DMS53 treated with DMSO at 0.1 percent for 48 hours (cell line): ENCODE measurements around the gene INPP5D.

Experiments used
- DNase-seq: peaks from one replicate; lab custom pipeline; 2025; ENCODE audit not compliant: unreplicated experiment; lab: John Stamatoyannopoulos, UW

The INPP5D gene

GRCh38 chr2:233075141-233075965 lies 15.2 kb downstream of the INPP5D start:
- DNase-seq = no peak

- DNase-seq = no peak
Observed at GRCh38 chr2:233075966-233076339, 15.8 kb downstream of the INPP5D start.

GRCh38 chr2:233076749-233077148 lies 16.6 kb downstream of the INPP5D start:
- DNase-seq = no peak

GRCh38 chr2:233079473-233079877 lies 19.3 kb downstream of the INPP5D start:
- no peak for DNase-seq

GRCh38 chr2:233079953-233080835 lies 20.1 kb downstream of the INPP5D start:
- DNase-seq = no peak

GRCh38 chr2:233080836-233081229 lies 20.7 kb downstream of the INPP5D start:
- DNase-seq = no peak

- DNase-seq = no peak
Observed at GRCh38 chr2:233081232-233081730, 21.1 kb downstream of the INPP5D start.

GRCh38 chr2:233081731-233082221 lies 21.6 kb downstream of the INPP5D start:
- no peak for DNase-seq

- no peak for DNase-seq
Observed at GRCh38 chr2:233082222-233082930, 22.2 kb downstream of the INPP5D start.

GRCh38 chr2:233082931-233083755 lies 23.0 kb downstream of the INPP5D start:
- DNase-seq = no peak

GRCh38 chr2:233083782-233084181 lies 23.6 kb downstream of the INPP5D start:
- no peak for DNase-seq

- DNase-seq = no peak
Observed at GRCh38 chr2:233084488-233084887, 24.3 kb downstream of the INPP5D start.

GRCh38 chr2:233085037-233085838 lies 25.1 kb downstream of the INPP5D start:
- DNase-seq = no peak

- no peak for DNase-seq
Observed at GRCh38 chr2:233085839-233086150, 25.7 kb downstream of the INPP5D start.

GRCh38 chr2:233087713-233088112 lies 27.6 kb downstream of the INPP5D start:
- DNase-seq = no peak

GRCh38 chr2:233088972-233089345 lies 28.8 kb downstream of the INPP5D start:
- no peak for DNase-seq

GRCh38 chr2:233089851-233090250 lies 29.7 kb downstream of the INPP5D start:
- DNase-seq = no peak

GRCh38 chr2:233090879-233091278 lies 30.7 kb downstream of the INPP5D start:
- DNase-seq = no peak

GRCh38 chr2:233091595-233092375 lies 31.6 kb downstream of the INPP5D start:
- no peak for DNase-seq
